Inferior parietal cortex (tissue), 1 donor: Measurements from ENCODE around the gene GNA14.
"Not testable (repeated sequence)": the region's sequence is repeated elsewhere in the genome, so short reads cannot be mapped to it uniquely, and the experiment has no call there.

Experiments used
- DNase-seq: peaks from one replicate; pipeline ENCODE4 v3.0.0-alpha.2; 2016; ENCODE audit errors: extremely low spot score

GNA14 gene

DNA sequence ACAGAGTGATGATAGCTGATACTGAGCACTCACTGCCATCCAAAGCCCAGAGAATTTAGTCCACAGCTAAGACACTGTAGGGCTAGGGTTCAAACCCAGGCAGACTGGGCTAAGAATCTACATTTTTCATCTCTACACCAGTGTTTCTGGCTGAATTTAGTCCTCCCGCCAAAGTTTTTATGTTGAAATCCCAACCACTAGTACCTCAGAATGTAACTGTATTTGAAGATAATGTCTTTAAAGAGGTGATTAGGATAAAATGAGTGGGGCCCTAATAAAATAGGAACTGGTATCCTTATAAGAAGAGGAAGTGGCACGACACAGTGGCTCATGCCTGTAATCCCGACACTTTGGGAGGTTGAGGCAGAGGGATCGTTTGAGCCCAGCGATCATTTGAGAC, 4.3 kb downstream of the GNA14 start:
- DNase-seq = no peak

DNA sequence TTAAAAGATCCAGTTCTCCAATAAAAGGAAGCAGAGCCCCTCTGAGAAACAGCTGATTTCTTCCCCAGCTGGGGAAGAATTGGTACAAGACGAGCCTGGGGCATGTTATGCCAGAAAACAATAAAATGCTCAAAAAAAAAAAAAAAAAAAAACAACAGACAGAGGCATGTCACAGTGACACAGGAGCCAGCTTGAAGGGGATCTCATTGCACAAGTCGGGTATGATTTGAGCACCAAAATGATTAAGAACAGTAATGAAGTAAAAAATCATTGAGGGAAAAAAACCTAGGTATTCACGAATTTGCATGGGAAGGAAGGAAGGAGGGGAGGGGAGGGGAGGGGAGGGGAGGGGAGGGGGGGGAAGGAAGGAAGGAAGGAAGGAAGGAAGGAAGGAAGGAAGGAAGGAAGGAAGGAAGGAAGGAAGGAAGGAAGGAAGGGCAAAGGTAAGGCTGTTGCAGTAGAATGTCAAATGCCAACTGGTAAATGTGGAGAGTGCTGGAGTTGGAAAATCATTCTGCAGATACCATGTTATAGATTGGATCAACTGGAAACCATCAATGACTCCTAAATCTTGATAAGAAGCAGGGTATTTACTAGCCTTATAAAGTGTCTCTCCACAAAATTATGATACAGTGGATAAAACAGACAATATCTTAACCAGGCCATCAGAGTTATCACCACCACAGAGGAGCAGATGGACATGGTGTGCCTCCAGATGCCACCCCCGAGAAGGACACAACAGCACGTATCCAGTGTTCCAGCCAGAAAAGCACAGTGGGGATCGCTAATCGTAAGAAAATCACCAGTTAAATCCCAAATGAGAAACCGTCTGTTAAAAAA, 7.2 kb downstream of the GNA14 start:
- DNase-seq = no peak

DNA sequence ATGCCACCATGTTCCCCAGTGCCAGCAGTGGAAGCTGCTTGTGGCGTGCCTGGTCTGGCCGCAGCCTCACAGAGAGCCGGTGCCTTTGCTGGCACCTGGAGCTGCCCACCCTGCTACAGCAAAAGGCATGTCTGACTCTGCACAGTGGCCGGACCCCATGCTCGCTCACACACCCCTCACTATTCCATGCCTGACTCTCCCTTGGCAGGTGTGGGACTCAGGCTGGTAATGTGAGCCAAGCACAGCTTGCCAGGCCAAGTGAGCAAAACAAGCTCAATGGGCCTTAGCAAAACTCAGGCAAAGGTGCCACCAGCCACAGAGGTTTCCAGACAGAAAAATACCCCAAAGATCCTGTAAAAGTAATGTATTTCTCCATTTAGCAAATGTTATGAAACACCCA, 15.5 kb downstream of the GNA14 start:
- DNase-seq = no peak

DNA sequence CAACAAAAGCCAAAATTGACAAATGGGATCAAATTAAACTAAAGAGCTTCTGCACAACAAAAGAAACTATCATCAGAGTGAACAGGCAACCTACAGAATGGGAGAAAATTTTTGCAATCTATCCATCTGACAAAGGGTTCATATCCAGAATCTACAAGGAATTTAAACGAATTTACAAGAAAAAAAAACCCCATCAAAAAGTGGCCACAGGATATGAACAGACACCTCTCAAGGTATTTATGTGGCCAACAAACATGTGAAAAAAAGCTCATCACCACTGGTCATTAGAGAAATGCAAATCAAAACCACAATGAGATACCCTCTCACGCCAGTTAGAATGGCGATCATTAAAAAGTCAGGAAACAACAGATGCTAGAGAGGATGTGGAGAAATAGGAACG, 19.3 kb downstream of the GNA14 start:
- not testable (repeated sequence) for DNase-seq

DNA sequence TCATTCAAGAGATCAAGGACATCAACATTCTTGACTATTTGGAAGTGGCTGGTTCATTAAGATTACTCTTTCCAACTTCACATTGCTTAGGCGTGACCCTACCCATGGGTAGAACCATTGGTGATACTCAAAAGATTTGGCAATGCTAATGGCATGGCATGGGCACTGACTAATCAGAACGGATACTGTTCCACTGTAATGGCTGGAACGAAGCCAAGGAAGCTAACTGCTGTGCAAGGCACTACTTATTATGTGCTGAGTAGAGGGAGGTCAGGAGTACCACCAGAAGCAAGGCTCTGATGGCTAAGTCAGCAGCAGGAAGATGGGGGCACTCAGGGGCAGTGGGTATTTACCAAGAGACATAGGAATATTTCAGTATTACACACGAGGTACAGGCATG, 31.9 kb downstream of the GNA14 start:
- DNase-seq = no peak

DNA sequence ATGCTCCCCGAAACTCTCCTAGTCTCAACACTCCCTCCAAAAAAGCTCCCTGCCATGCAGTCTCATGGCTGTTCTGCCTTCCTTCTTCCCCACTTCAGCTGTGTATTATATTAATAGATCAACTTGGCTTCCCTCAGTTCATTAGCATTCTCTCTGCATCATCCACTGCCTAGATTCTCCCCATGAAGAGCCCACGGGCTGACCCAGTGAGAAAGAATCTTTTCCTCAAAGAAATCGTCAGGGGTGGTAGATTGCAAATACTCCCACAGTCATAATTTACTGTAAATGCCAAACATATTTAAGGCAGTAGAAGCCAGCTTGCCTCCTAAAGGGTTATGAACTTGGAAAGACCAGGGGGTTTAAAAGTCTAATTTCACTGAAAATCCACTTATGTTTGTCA, 33.5 kb downstream of the GNA14 start:
- no peak for DNase-seq

DNA sequence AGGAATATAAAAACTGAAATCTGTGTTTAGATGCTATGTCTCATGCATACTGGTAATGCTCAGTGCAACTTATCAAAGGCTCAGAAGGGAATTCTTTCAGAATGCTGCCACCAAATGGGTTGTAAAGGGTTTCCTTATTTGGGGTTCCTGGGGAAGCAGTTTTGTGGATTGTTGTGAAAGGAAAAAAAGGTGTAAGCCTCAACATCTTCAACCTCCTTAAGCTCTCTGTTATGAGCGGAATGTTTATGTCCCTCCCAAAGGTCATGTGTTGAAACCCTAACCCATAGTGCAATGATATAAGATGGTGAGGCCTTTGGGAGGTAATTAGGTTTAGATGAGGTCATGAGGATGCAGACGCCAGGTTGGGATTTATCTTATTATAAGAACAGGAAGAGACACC, 41.6 kb downstream of the GNA14 start:
- DNase-seq = no peak

DNA sequence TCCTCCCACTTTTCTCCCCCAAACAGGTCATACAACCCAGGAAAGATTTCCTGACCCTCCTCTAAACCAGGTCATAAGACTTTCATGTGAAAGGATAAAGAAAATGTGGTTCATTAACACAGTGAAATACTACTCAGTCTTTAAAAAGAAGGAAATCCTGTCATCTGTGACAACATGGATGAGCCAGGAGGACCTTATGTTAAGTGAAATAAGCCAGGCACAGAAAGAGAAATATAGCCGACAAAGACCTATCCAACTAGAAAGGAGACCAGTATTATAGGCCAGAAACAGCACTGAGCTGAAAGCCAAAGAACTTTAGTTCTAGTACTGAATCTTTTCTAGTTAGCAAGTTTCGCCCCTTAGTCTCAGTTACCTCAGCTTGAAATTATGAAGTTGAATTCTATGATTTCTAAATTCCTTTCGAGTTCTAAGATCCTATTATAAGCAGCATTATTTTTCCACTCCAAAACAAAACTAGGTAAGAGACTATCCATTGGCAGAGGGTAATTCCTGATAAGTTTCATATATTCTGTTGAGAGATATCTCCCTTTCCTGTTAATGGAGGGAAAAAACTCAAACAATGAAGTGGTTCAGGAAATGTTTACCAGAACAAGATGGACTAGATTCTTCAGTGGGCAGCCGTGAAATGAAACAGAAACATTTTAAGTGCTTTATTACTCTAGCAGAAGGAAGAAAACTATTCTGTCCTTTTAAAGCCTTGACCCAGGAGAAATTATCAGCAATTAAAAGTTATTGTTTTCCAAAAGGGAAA, 42.5 kb downstream of the GNA14 start:
- no peak for DNase-seq

DNA sequence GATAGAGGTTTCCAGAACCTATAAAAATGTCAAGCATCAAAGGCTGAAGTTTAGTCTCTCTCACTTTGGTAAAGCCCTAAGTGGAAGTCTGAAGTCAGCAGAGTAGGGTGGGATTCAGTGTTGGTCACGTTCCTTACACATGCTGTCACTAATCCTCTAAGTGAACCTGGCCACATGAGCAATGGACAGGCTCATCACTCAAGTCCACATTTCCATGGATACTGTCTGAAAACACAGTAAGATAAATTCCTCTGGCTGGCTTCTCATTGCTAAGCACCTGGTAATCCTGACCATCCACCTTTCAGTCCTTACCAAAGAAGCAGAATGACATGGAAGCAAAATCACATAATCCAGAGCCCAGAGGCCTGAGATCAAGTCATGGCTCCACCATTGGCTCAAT, 43.8 kb downstream of the GNA14 start:
- DNase-seq = no peak

DNA sequence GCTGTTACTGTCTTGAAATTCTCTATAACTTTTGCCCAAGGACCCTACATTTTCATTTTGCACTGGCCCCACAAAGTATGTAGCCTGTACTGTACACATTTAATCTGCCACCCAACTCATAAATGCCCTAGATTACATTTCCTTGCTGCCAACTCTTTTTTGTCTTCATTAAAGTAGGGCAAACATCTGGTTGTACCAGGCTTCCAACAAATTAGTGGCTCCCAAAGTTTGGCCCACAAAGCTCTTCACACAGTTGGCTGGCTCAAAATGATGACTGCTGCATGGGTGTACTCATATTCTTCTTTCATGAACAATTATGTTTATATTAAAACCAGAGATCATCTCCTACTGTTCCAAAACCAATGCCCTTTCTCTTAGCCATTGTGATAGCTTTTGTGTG, 45.3 kb downstream of the GNA14 start:
- no peak for DNase-seq

DNA sequence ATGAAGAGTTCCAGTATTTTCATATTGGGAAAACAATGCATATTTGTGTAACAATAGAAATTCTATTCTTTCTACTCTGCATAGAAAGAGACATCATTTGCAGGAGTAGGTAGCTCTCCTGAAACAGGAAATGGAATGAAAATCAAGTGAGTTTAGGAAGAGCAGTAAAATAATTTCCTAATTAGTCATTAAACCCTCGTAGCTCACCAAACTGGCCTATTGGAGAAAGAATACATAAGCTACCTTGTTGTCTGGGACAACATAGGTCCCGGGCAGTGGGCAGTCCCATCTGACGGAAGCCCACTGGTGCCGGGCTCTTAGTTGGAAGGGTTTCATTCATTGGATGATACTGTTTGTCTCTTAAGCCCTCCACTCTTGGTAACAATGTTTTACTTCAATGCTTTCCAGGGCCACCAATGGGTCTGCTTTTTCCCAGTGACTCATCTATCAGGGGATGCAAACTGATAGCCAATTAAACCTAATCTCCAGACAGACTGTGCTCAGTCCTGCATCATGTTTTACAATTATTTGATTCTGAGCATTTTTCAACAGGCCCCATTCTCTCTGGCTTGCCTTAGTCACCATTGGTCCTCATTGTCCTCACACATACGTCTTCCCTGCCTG, 46.5 kb downstream of the GNA14 start:
- DNase-seq = no peak

DNA sequence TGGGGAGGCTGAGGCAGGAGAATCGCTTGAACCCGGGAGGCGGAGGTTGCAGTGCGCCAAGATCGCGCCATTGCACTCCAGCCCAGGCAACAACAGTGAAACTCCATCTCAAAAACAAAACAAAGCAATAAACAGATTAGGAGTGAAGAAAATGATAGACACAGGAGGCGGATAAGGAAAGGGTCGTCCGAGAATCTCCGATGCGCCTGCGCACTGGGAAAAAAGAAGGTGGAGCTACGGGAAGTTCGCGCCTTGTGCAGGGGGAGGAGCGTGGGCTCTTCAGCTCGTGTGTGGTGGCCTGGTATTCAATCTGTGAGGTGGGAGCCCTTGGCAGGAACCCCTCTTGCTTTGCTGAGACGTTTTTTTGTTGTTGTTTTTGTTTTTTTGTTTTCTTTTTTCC, 47.3 kb downstream of the GNA14 start:
- no peak for DNase-seq

DNA sequence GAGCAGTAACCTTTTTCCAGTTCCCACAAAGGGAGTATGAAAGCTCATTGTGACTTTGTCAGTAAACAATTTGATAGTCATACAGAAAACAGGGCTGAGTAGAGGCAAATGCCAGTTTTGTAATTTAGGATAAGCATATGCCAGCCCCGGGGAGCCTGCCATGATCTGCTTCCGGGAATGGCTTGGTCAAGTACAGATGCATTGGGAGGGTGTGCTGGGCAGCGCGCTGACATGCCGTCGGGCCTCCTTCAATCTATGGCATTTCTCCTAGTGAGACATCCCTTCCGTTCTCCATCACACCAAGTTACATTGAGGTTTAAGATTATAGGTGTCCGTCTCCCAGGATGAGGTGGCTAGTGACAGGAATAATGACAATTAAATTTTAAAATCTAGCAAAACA, 48.6 kb downstream of the GNA14 start:
- no peak for DNase-seq

DNA sequence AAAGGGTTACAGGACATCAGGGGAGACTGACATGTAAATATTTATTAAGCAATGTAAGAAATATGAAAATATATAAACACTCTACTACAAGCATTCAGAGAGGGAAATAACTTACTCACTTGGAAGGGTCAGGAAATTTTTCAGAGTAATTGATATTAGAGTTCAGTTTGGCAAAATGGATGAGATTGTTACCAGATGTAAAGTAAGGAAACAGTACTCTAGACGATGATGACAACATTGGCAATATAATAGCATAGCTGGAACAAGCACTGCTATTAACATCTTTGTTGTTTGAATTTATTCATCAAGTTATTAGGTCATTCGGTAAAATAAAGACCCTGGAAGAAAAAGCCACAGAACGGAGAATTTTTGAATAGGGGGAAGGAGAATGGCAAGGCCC, 49.1 kb downstream of the GNA14 start:
- no peak for DNase-seq

DNA sequence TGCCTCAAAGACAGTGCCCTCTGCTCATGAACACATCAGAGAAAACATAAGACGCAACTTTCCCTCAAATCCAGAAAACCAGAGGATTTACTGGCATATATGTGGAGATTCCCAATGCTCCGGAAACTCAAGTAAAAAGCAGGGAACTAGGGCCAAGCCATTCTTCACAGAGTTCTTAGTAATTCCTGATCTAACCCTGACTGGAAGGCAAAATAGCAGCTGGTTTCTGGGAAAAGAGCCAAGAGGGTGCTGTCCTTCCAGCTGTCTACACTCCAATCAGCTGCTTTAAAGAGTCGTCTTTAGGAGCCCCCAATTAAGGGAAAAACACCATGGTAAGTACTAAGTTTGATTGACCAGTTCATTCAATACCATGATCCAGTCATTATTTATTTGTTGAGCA, 49.6 kb downstream of the GNA14 start:
- DNase-seq = no peak

DNA sequence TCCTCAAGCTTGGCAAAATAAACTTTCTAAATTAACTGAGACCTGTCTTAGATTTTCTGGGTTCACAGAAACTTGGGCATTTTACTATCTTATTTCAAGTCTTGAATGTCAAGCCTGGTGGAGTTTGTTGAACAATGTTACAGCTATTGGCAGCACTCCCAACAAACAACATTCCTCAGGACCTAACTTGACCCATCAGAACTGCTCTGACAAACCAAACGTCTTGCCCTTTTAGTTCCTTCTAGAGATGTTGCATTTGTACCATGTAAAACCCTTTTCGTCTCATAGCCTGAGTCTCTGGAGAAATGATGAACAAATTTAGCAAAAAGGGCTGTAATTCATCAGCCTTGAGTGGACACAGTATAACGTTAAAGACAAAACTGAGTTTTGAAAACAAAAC, 51.1 kb downstream of the GNA14 start:
- no peak for DNase-seq

DNA sequence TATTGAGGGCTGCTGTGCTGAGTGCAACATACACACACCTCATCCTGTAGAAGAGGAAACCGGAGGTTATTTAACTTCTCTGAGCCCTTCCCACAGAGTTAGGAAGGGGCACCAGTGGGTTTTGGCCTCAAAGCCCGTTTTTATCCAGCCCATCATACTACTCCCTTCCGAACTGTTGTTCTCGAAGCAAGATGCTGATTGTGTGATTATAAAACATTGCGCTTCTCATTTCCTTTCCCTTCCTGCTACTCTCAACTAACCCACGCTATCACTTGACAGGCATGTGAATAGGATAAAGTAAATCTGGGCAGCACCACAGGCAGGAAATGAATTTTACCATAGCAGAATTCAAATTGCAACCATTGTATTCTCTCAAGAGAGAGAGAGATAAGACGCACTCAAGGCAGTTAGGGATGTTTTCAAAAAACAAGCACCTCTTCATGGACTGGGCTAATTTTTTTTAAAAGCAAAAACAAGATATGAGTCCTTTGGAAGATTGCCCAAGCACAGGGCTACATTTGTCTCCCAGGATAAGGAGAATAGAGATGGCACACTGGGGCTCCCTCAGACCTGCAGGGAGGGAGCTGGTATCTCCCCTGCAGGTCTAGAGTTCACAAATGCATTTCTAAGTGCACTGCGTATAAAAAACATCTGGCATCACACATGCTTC, 52.6 kb downstream of the GNA14 start:
- DNase-seq = no peak

DNA sequence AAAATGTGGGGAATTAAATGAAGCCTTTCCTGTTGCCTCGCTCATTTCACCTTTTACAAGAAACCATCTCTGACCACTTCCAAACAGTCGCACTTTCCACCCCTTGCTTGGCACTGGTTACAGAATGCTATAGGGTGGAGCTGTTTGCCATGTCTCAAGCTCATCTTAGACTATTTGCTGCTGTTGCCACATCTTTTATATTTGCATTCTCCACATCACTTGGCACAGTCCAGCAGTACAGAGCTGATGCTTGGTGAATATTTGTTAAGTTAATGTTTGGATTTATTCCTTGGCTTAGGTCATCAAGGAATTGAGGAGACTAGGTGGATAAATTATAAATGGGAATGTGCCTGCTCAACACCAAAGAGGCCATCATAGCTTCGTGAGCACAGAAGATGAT, 53.2 kb downstream of the GNA14 start:
- DNase-seq = no peak

DNA sequence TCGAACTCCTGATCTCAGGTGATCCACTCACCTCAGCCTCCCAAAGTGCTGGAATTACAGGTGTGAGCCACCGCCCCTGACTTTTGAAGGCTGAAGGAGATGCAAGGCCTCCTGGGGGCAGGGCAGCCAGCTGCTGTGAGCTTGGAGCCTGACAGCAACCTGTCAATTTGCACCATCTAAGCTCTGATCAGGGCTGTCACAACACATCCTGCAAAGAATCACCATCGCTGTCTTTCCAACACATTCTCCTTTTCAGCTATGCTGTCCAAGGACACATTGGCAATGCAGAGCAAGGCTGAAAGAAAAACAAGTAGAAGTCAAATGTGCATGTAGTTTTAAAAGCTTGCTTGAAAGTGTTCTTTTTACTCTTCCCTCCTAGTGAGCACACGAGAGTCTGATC, 54.6 kb downstream of the GNA14 start:
- no peak for DNase-seq

DNA sequence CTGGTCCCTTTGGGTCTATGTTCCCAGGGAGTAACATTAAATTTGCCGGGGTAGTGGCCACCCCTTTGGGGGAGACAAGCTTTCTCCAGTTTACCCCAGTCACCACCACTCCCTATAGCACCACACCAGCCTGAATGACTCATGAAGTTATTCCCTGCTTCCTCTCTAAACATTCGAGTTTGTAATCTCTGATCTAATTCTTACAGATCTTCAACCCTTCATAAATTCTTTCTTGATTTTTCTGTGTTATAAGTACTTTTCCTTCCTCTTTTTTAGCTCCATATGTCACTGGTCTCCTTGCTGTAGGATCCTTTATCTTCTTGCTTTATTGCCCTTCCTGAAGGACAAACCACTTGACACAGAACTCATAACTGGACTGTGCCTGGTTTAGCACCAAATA, 55.6 kb downstream of the GNA14 start:
- DNase-seq = no peak

DNA sequence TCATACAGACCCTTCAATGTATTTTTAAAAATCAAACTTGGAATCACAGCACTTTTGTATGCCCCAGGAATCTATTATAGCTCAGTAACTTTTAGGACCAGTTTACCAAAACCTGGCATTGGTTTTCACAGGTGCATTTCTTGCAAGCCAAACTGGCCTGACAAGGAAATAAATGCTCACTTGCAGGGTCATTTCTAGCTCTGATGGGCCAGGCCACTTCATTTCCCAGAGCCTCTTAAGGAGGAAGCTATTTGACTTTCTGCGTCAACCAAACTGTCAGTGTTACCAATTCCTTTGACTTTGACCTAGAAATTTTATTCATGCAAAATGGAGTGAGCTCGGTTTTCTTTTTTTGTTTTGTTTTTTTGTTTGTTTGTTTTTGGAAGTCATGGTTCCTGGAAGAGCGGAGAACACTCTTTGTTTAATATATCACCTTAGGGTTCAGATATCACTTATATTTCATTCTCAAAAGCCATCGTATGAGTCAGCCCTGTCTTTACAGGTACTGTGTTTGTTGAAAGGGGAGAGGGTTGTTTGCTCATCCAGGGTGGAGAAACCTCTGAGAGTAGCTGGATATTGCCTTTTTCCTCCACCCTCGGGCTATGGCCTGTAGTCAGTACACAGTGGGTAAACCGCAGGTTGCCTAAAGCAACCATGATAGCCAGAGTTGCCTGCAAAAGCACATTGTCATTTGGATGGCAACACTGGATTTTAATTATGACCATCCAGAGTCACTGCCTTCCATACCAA, 58.9 kb downstream of the GNA14 start:
- no peak for DNase-seq
